GM19463 (cell line): Measurements from ENCODE around the gene ABHD17C.
A peak's percentile ranks its signal among the peaks of the same experiment; 100 is the strongest.
"Not testable (repeated sequence)": the region's sequence is repeated elsewhere in the genome, so short reads cannot be mapped to it uniquely, and the experiment has no call there.

Experiments used
- ATAC-seq: cut with Tn5 transposase; IDR thresholded peaks from one replicate; pipeline ENCODE4 v1.9.1; 2021; ENCODE audit warnings: mild to moderate bottlenecking, moderate library complexity; ENCODE audit not compliant: unreplicated experiment

Gene ABHD17C

DNA sequence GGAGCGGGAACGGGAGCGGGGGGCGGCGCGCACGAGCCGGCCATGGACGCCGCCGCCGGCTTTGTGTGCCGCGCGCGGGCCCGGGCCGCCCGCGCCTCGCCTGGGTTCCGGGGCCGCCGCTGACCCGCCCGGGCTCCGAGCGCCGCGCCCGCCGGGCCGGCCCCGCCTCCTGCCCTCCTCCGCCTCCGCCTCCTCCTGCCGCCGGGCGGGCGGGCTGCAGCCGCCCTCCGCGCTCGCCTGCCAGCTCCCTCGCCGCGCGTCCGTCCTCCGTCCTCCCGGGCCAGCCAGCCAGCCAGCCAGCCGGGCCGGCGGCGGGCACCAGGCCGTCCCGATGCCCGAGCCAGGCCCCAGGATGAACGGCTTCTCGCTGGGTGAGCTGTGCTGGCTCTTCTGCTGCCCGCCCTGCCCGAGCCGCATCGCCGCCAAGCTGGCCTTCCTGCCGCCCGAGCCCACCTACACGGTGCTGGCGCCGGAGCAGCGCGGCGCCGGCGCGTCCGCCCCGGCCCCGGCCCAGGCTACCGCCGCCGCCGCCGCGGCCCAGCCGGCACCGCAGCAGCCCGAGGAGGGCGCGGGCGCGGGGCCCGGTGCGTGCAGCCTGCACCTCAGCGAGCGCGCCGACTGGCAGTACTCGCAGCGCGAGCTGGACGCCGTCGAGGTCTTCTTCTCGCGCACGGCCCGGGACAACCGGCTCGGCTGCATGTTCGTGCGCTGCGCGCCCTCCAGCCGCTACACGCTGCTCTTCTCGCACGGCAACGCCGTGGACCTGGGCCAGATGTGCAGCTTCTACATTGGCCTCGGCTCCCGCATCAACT is at the start of gene ABHD17C:
Gene ABHD17C (plus strand): TSS at position 212 of the 812 bp plus-strand sequence. CDS start 120 bp downstream, at position 332.
- peak; percentile 78 for ATAC-seq

DNA sequence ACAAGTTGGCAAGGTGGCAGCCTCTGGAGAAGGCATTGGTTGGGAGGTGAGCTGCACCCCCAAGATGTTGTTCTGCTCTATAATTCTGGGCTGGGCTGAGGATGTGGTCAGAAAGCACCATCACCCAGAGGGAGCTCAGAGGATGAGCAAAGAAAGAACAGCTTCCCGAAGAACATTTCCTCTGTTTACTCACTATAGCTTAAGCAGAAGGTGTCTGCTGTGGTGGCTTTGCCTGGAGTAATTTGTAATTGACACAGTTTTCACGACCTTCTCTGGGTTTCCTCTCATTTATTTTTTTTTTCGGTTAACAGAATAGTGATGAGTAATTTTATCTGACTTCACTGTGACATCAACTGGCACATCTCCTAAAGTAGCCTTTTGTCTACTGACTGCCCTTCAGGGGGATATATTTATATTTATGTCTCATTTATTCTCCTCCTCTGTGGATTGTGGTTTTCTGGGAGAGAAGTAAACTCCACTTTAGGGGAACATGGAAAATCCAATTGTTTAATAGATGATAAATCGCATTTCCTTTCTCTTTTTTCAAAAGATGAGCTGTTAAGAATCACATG is 49.5 kb upstream of the ABHD17C start:
- no peak for ATAC-seq

DNA sequence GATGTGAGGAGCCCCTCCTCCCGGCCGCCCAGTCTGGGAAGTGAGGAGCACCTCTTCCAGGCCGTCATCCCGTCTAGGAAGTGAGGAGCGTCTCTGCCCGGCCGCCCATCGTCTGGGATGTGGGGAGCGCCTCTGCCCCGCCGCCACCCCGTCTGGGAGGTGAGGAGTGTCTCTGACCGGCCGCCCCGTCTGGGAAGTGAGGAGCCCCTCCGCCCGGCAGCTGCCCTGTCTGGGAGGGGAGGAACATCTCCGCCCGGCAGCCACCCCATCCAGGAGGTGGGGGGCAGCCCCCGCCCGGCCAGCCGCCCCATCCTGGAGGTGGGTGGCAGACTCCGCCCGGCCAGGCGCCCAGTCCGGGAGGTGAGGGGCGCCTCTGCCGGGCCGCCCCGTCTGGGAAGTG is 47.7 kb upstream of the ABHD17C start:
- ATAC-seq = not testable (repeated sequence)

DNA sequence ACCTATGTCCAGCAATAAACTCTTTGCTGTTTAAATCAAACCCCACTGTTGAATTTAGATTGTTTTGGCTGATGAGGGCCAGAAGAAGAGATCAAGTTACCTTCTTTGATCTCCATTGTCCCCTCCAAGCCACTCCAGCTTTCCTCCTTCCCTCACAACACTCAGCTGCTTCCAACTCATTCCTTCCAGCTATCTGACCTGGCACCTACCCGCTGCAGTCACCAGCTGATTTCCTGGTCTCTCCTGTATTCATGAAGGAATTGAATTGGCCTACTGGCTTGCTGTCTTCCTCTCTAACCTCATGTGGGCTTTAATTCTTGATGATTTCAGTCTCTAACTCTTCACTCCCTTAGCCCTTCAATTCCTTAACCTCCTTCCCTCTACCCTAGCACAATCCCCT is 40.8 kb upstream of the ABHD17C start:
- ATAC-seq = no peak

DNA sequence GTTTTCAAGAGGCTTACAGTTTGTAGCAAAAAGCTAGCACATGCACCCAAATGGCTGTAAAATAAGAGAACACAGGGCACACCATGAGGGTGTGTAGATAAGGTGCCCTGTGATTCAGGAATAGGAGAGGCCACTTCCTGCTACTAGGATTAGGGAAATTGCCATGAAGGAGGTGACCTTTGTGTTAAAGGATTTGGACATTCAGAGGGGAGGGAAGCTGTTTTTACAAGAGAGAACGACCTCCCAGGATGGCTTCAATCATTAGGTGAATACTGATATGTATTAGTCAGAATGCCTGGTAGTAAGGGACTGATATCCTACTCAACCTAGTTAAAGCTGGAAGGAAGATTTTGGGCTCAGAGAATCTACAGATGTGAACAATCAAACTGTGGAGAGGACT is 35.7 kb upstream of the ABHD17C start:
- ATAC-seq = no peak

DNA sequence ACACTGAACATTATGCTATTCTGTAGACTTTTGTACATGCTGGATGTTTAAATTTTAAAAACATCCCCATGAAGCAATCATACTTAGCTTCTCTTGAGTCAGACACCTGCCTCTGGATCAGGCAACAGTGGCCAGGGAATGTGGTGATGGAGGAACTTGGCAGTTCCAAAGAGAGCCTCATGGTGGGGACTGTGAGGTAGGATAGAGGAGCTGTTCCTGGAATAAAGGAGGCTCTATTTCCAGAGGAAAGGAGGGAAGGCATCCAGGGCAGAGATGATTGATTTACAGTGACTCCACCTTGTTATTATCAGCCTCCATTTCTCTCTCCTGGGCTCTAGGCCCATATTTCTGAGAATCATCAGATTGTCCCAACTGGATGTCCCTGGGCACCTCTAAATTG is 35.0 kb upstream of the ABHD17C start:
- ATAC-seq = no peak

DNA sequence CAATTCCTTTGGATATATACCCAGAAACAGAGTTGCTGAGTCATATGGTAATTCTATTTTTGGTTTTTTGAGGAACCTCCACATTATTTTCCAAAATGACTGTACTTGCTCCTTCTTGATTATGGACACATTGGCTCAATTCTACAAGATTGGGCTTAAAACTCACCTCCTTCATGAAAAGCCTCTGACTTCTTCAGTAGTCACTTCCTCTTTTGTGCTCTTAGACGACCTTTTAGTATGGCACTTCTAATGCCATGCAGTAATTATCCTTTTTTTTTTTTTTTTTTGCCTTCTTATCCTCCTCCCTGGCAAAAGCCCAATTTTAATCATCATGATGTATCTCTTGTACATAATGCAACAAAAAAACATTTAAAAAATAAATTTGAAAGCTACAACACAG is 33.0 kb upstream of the ABHD17C start:
- no peak for ATAC-seq

DNA sequence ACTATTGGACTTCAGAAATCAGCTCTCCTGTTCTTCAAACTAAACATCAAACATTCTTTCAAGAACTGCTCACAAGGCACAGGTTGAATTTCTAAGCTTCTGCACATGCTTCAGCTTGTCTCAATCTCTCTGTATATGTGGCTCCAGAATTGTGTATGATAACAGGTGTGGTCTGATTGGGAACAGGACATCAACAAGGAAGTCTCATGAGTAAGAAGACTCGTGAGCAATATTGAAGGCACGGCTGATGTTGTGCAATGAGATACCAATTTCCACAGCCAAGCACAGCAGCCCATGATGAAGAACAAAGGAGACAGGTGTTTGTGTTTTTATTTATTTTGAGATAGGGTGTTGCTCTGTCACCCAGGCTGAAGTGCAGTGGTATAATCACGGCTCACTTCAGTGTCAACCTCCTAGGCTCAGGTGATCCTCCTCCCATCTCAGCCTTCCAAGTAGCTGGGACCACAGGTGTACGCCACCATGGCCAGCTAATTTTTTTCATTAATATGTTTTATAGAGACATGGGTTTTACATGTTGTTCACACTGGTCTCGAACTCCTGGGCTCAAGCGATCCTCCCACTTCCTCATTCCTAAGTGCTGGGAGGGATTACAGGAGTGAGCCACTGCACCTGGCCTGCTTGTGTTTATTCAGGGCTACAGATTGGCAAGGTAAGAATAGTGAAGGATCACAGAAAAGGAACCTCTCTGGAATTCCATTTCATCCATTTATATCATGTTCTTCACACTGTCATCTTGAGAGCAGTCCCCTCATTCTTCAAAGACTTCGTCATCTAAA is 32.2 kb upstream of the ABHD17C start:
- ATAC-seq = no peak

DNA sequence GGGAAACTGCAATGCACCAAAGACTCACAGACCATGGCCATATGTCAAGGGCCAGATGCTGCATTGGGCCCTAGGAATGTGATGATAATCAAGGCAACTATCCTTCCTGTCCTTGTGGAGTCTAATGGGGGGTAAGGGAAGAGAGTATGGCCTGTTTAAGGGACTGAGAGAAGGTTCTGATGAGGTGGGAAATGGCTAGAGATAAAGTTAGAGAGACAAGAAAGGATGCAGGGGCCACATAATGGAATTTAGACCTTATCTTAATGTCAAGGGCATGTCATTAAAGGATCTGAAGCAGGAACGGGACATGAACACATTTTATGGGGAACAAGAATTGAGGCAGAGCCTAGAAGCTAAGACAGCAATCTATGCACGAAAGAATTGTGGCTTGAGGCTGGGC is 30.0 kb upstream of the ABHD17C start:
- ATAC-seq = no peak

DNA sequence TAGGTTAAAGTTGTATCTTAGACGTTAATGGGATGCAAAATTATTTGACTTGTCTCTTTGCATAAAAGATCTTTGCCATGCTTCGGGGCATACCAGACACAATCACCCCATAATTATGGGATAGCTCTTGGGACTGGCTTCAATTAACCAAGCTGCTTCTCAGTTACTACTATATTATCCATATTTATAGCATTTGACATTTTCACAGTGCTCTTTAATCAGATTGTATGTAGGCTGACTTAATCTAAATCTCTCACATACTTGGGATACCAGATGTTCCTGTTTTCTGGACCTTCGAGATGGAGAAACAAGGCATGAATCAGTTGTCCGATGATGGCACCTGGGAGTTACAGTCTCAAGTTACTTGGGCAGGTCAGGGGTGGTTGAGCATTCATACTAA is 27.2 kb upstream of the ABHD17C start:
- ATAC-seq = no peak

DNA sequence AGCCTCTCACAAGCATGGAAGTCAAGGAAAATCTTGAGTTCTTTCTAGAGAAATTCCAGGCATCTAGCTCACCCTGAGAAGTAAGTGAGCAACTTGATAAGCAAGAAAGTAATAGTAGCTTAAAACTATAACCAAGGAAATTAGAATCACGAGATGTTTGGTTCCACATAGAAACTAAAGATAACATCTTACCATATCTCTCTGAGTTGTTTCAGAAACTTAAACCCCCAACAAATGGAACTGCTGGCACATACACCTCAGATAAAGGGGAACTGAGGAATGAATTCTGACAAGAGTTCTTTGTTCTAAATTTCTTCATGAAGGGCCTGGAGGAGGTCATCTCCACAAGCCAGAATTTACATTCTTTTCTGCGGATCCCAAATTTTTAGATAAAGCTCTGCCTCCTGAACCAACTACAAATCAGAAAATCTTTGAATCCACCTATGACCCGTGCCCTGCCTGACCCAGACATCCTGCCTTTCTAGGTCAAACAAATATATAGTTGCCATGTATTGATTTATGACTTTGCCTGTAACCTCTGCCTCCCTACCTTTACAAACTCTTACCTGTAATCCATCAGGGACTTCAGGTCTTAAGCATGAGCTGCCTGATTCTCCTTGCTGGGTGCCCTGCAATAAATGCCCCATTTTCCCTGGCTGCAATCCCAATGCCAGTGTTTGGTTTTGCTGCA is 26.4 kb upstream of the ABHD17C start:
- no peak for ATAC-seq

DNA sequence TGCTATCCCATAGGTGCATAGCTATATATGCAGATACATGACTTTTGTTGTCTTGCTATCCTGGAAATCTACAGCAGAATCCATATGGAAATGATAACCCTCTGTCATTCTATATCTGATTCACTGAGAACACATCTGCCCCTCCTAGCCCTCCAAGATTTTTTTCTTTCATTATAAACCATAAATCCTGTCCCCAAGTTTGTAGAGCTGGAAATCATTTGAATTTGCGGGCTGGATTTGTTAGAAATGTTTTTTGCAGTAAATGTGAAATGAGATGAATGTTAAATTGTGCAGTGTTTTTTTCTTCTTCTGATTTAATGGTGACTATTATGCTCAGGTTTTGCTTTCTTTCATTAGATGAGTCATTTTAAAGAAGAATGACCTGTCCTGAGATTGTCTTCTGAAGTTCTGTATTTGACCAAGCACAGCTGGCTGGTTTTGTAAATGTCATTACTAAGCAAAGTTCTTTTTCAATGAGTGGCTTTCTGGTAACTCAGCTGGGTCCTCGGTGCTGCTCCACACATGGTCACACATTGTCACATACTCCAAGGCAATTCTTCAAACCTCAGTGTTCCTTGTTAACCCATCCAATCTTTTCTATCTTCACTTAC is 25.3 kb upstream of the ABHD17C start:
- ATAC-seq = peak; percentile 51

DNA sequence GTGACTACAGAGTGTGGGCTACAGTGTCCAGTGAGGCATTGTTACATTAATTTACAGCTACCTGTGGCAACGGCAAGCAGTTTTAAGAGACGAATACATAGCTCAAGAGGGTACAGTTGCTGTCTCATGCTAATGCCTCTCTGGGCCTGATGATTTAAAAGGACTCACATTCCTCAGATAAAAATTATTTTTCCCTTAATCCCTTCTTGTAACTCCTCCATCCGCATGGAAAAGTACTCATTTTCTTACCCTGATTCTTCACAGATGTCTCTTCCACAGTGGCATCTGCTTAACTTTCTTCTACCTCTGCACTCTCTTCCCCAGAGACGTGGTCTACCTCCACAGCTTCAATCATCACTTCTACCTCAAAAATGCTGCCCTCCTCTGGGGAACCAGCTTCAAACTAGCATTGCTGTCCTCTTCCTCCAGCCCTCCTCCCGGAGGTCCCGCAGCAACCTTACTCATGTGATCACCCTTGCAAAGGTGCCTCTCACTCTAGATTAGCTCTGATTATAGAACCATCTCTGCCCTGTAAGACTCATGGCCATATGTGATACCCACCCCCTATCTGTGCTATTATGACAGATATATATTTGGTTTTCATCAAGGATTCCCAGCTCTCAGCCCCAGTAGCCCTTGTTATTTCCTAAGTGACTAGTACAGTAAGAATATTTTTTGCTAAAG is 21.4 kb upstream of the ABHD17C start:
- ATAC-seq = peak; percentile 38

DNA sequence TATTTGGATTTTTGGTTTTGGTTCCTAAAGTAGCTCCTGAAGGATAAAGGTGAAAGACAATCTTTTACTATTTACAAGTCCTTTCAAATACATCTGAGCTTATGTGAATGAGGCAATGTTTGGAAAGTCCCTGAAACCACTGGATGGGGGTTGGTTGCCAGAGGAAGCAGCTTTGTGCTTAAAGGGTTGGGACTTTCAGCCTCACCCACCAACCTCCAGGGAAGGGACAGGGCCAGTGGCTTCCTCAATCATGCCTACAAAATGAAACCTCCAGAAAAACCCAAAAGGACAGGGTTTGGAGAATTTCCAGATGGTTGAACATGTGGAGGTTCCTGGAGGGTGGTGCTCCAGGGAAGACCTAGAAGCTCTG is 20.9 kb upstream of the ABHD17C start:
- ATAC-seq = peak; percentile 76

DNA sequence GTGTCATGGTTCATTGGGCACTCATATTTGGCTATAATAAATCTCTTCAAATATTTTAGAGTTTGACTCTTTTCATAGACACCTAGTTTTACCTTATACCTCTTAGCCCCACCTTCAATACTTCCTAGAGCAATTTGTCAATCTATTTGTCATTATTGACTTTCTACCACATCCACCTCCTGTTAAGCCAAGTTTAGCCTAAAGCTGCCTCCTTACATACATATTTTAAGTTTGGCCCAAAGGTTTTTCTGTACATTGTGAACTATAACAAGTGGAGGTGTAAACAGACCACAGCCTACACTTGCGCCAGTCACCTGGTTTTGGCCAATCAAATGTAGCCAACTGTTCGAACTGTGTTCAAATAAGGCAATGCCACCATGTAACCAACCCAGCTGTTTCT is 18.1 kb upstream of the ABHD17C start:
- ATAC-seq = no peak

DNA sequence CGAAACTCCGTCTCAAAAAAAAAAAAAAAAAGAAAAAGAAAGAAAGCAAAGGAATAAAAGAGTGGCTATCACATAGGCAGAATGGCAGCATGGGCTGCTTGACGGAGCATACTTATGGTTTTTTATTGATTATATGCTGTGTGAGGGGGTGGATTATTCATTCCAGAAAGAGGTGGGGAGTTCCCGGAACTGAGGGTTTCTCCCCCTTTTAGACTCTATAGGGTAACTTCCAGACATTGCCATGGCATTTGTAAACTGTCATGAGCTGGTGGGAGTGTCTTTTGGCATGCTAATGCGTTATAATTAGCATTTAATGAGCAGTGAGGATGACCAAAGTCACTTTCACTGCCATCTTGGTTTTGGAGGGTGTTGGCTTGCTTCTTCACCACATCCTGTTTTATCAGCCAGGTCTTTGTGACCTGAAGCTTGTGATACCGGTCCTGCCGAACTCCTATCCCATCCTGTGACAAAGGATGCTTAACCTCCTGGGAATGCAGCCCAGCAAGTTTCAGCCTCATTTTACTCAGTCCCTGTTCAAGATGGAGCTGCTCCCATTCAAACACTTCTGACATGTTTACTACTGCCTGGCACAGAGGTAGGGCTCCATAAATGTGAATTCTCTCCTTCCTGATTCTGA is 15.8 kb upstream of the ABHD17C start:
- ATAC-seq = no peak

DNA sequence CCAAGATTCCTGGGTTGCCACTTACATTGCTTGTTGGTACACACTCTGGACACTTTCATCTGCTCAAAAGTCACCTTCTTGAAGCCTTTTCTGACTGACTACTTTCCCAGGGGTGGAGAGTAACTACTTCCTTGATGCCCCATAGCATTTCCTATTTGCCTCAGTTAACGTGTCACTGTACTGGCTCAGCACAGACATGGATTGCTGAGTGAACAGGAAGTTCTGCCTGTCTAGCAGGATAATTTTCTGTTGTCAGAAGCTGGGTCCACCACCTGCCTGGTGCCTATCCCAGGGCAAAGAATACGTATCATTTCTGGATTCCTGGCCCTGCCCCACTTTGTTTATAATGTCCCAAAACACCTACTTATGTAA is 15.3 kb upstream of the ABHD17C start:
- ATAC-seq = no peak

DNA sequence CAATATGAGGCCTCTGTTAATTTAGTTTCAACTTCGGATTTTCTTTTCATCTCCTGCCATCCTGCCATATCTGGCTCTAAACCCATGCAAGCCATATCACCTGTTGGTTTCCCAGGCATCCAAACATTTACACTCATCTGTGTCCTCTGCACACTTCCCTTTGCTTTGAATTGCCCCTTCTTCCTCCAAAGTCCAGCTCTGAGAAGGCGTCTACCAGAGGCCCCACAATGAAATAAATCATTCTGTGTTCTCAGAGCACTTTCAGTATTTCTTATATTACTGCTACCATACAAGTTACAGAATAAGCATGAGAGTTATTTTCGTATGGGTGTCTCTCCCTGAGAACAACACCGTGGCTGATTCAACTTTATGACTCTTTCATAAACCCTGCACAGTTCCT is 12.9 kb upstream of the ABHD17C start:
- no peak for ATAC-seq

DNA sequence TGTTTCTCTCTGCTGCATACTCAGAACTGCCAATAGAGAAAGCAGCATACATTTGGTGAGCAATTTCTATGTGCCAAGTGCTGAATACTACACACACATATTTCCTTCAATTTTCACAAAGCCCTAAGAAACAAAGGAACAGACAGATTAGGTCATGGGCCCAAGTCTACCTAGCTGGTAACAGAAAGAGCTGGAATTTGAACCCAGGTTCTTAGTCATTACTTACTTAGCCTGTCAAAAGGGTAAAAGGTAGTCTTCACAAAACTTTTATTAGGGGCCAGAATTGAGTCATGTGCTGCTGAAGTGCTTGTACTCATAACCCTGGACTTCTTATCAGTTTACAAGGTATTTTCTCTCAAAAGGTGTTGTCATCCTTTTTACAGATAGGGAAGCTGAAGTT is 10.4 kb upstream of the ABHD17C start:
- no peak for ATAC-seq

DNA sequence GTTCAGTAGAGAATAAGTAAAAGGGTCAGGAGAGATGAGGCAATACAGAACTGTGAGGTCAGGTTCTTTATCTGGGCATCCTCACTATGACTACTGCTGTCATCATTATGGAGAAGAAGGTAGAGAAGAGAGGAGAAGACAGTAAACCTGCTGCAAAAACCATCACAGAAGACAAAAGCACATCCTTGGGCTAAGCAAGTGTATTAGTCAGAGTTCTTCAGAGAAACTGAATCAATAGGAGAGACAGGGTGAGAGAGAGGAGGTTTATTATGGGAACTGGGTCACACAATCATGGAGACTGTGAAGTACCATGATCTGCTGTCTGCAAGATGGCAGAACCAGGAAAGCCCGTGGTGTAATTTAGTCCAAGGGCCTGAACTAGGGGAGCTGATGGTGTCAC is 9.5 kb upstream of the ABHD17C start:
- ATAC-seq = no peak
